Thyroid gland (tissue), 4 donors: ENCODE measurements around the gene EXT2. TPM values are rescaled to one million over a fixed set of nuclear protein-coding genes. Genes with fewer than 3 reads are reported as not detected.
A peak's percentile ranks its signal among the peaks of the same experiment; 100 is the strongest.

Source experiments
- DNase-seq, 2 donors: peaks; one replicate each; pipeline ENCODE4 v3.0.0-alpha.2; 2019
- H3K27ac ChIP-seq, 3 donors: fragments of 200-600 bp; sonication (generic); 1 replicate in 2 of 3; 2 replicates in 1 of 3; pipeline ENCODE4 v1.5.1; 2016 to 2019; ENCODE audit warnings: mild to moderate bottlenecking in 1 of 3, moderate library complexity in 1 of 3
- H3K27me3 ChIP-seq: fragments of 200-600 bp; sonication (generic); one replicate; pipeline ENCODE4 v1.5.1; 2019
- H3K36me3 ChIP-seq, 2 donors: fragments of 200-600 bp; sonication (generic); one replicate each; pipeline ENCODE4 v1.5.1; 2016 to 2019
- H3K4me1 ChIP-seq, 2 donors: fragments of 200-600 bp; sonication (generic); one replicate each; pipeline ENCODE4 v1.5.1; 2017 to 2019
- H3K4me3 ChIP-seq, 3 donors: fragments of 200-600 bp; sonication (generic); replicated peaks in 1 of 3; 1 replicate in 2 of 3; 2 replicates in 1 of 3; pipeline ENCODE4 v1.5.1; 2016; ENCODE audit warnings: mild to moderate bottlenecking in 1 of 3
- H3K9me3 ChIP-seq: fragments of 200-600 bp; sonication (generic); one replicate; pipeline ENCODE4 v1.5.1; 2017
- POLR2A ChIP-seq, 2 donors: fragments of 450-650 bp; IDR thresholded peaks; one replicate each; pipeline ENCODE4 v1.6.1; 2017; ENCODE audit warnings: antibody characterized with exemption in 2 of 2, mild to moderate bottlenecking in 2 of 2, moderate library complexity in 1 of 2
- WGBS, 2 donors: methylation state at CpG; one replicate each; pipeline ENCODE4 v1.1.5; 2017; 5-methylcytosine and 5-hydroxymethylcytosine counted together
- intact Hi-C: fragments of 100-400 bp; cut with DNase I; formaldehyde crosslinking; loops from one replicate; pipeline ENCODE4 v1.15.1; 2023
- total RNA-seq, 4 donors: library from RNA; depleted of rRNA; stranded (reverse); fragments of >200 nt; gene quantifications; one replicate each; pipeline ENCODE4 v1.2.3, GENCODE V29; 2016
- TF ChIP-seq, protein P1 (sequence below), 6 experiments: fragments of 200-600 bp in 3 of 6; fragments of 450-650 bp in 3 of 6; sonication (generic) in 3 of 6; IDR thresholded peaks; one replicate each; pipeline ENCODE4 v1.5.1; 2016 to 2019; ENCODE audit warnings: antibody characterized with exemption in 6 of 6, mild to moderate bottlenecking in 2 of 6, inconsistent platforms in 1 of 6, moderate library complexity in 1 of 6

The EXT2 gene
- total RNA-seq, 4 donors from 2014 or later, result 53.2 to 95.8 (median 66.3) TPM

DNA sequence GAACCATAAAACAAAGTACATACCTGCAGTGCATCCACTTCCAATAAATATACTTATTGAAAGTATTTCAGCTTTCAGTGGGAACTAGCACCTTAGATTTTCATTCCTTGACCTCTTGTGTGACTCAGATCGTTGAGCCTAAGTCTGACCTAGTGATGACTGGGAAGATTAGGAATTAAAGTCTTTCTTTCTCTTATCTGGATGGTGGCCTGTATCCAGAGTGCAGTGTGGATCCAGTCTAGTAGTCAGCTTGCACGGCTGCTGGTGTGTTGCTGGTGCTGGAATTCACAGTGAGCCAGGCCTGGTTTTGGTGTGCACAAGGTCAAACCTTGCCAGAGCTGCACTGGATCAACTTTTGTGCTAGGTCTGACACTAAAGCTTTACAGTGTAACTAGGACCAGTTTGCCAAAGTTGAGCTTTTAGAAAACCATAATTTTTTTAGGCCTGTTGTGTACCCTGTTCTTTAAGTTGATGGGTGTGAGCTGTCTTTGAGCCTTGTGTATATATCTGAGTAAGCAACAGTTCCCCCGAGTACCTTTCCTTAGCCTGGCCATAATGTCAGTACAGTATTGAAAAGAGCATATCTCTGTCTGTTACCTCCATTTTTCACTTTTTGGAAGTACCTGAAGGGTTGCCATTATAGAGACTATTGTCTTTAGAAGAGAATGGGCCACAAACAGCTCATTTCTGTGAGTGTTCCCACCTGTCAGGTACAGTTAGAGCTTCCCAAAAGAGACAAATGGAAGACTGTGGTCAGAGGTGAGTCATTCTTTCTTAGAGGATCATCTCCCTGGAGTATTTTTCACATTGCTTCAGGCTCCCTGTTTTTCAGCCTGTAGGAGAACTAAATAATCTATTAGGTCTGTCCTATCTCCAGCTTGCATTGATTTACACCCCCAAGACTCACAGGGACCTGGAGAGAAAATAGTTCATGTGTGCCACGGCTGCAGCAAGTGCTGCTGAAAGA, 124.6 kb downstream of the EXT2 start:
- Histone ChIP-seq H3K9me3 (no peaks in the 10 kb centered on the region), H3K36me3 (no peaks in the 10 kb centered on the region), H3K4me3 (no peak overlapping the region), H3K27me3 (no peaks in the 10 kb centered on the region), H3K27ac (peak overlapping the region; percentile 2 to 39 (median 30)), H3K4me1 (peaks cover 21 to 24% of the 10 kb centered on the region in 2 donors)
- intact Hi-C loops, result no loop called here
- 50 to 60% methylated on average over 4 of the region's 4 CpGs for WGBS, 2 donors
- DNase-seq, result peak in 1 of 2 donors; percentile 50
- no peak for TF ChIP-seq POLR2A (IDR thresholded peaks at IDR 0.05)
- TF ChIP-seq, protein P1, sequence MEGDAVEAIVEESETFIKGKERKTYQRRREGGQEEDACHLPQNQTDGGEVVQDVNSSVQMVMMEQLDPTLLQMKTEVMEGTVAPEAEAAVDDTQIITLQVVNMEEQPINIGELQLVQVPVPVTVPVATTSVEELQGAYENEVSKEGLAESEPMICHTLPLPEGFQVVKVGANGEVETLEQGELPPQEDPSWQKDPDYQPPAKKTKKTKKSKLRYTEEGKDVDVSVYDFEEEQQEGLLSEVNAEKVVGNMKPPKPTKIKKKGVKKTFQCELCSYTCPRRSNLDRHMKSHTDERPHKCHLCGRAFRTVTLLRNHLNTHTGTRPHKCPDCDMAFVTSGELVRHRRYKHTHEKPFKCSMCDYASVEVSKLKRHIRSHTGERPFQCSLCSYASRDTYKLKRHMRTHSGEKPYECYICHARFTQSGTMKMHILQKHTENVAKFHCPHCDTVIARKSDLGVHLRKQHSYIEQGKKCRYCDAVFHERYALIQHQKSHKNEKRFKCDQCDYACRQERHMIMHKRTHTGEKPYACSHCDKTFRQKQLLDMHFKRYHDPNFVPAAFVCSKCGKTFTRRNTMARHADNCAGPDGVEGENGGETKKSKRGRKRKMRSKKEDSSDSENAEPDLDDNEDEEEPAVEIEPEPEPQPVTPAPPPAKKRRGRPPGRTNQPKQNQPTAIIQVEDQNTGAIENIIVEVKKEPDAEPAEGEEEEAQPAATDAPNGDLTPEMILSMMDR (IDR thresholded peaks at IDR 0.05), result no peak

DNA sequence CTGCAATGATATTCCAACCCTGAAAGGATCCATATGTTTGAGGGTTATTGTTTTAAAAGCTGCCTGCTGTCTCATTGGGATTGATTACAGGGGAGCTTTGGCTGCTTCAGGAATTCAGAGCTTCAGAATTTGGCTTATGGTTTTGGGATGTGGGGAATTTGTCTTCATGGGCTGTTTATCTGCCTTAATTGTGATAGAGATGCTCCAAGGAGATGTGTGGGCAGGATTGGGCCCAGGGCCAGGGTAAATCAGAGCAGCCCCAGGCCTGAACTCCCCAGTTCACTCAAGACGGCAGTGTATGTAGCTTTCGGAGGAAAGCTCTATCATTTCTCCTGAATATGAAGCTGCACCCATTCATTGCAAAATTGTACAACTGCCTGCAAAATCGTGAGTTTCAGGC, 126.0 kb downstream of the EXT2 start:
- WGBS, 2 donors, result 73 to 92% methylated on average over 3 of the region's 3 CpGs
- no peaks in the 10 kb centered on the region for H3K27me3 ChIP-seq
- H3K4me1 ChIP-seq, result peaks cover 21 to 24% of the 10 kb centered on the region in 2 donors
- no peaks in the 10 kb centered on the region for H3K36me3 ChIP-seq
- no peak overlapping the region for H3K4me3 ChIP-seq
- intact Hi-C loops, result no loop called here
- DNase-seq, result no peak
- H3K27ac ChIP-seq, result no peak overlapping the region
- no peaks in the 10 kb centered on the region for H3K9me3 ChIP-seq
- TF ChIP-seq POLR2A (IDR thresholded peaks at IDR 0.05), result no peak
- TF ChIP-seq, protein P1 (IDR thresholded peaks at IDR 0.05), result no peak

DNA sequence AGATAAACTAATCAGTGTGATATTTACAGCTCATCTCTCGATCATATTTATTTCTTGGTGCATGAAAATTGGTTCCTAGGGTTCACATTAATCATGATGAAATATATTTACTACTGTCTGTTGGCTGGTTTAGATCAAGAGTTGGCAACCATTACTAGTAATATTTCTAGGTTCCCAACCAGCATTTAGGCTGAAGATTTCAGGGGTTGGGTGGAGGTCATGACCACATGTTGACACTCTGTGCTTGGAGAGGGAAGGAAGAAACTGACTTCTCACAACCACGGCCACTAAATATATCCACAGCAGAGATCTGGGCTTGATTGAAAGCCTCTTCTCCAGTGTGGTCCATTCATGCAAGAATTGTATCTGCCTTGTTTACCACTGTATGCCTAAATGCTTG, 126.5 kb downstream of the EXT2 start:
- Histone ChIP-seq H3K27me3 (no peaks in the 10 kb centered on the region), H3K36me3 (no peaks in the 10 kb centered on the region), H3K4me1 (peaks cover 21 to 25% of the 10 kb centered on the region in 2 donors), H3K4me3 (no peak overlapping the region), H3K27ac (no peak overlapping the region), H3K9me3 (no peaks in the 10 kb centered on the region)
- 81 to 88% methylated on average over 2 of the region's 2 CpGs for WGBS, 2 donors
- no peak for DNase-seq
- no peak for TF ChIP-seq POLR2A (IDR thresholded peaks at IDR 0.05)
- TF ChIP-seq, protein P1 (IDR thresholded peaks at IDR 0.05), result no peak
- intact Hi-C loops, result no loop called here

DNA sequence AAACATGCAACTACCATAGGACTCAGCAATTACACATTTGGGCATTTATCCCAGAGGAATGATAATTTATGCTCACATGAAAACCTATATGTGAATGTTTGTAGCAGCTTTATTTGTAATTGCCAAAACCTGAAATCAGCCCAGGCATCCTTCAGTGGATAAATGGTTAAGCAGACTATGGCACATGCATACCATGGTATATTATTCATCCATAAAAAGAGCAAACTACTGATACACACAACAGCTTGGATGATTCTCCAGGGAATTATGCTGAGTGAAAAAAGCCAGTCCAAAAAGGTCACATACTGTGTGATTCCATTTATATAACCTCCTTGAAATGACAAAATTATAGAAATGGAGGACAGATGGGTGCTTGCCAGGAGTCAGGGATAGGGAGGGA, 127.8 kb downstream of the EXT2 start:
- Histone ChIP-seq H3K27me3 (no peaks in the 10 kb centered on the region), H3K4me1 (peaks cover 24 to 31% of the 10 kb centered on the region in 2 donors), H3K4me3 (no peak overlapping the region), H3K27ac (no peak overlapping the region), H3K9me3 (no peaks in the 10 kb centered on the region), H3K36me3 (no peaks in the 10 kb centered on the region)
- DNase-seq, result no peak
- no peak for TF ChIP-seq POLR2A (IDR thresholded peaks at IDR 0.05)
- TF ChIP-seq, protein P1 (IDR thresholded peaks at IDR 0.05), result no peak
- intact Hi-C loops, result no loop called here

DNA sequence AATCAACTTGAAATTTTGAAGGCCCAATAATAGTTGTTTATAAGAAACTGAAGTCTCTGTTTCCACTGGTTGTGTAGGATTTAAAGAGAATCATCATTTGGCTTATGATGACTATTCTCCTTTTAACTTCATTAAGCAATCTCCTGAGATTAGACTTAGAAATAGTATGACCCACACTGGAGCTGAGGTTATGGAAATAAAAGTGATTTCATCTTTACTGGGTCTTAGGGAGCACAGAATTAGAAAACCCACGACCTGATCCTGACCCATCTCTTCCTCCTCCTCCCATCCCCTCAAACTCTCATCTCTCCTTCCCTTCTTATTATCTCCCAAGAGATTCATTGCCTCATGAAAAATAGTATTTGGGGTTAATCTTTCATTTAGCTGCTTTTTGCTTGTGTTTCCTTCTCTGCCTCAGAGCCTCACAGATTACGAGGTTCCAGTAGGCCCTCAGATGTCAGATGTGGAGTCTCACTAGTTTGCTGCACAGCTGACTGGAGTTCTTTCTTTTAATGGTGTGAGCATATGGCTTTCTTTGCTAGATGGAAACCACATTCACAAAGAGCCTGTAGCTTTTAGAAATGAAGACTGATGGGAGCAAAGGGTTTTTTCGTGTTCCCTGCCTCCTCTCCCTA, 129.5 kb downstream of the EXT2 start:
- no peak overlapping the region for H3K27ac ChIP-seq
- TF ChIP-seq, protein P1 (IDR thresholded peaks at IDR 0.05), result no peak
- no peak for TF ChIP-seq POLR2A (IDR thresholded peaks at IDR 0.05)
- no peaks in the 10 kb centered on the region for H3K36me3 ChIP-seq
- H3K4me1 ChIP-seq, result peaks cover 24 to 31% of the 10 kb centered on the region in 2 donors
- intact Hi-C loops, result no loop called here
- H3K27me3 ChIP-seq, result no peaks in the 10 kb centered on the region
- DNase-seq, result no peak
- H3K9me3 ChIP-seq, result no peaks in the 10 kb centered on the region
- H3K4me3 ChIP-seq, result no peak overlapping the region
- WGBS, 2 donors, result 88 to 90% methylated on average over 3 of the region's 3 CpGs
